NCI-H2196 (cell line): Measurements from ENCODE around the gene PCBP3.
"Not testable (repeated sequence)": the region's sequence is repeated elsewhere in the genome, so short reads cannot be mapped to it uniquely, and the experiment has no call there.

Source experiments
- DNase-seq: peaks from one replicate; lab custom pipeline; 2025; ENCODE audit not compliant: unreplicated experiment; lab: John Stamatoyannopoulos, UW

Gene PCBP3

DNA sequence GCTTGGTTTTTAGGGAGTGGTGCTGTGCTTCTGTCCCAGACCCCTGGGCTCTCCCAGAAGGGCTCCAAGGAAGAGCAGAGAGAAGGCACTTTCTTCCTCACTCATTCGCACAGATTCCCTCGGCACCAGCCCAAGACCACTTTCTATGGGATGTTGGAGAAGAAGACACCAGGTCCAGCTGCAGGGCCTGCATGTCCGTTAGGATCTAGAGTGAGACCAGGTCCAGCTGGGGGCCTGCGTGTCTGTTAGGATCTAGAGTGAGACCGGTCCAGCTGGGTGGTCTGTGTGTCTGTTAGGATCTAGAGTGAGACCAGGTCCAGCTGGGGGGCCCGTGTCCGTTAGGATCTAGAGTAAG, 30.9 kb upstream of the PCBP3 start:
- not testable (repeated sequence) for DNase-seq

DNA sequence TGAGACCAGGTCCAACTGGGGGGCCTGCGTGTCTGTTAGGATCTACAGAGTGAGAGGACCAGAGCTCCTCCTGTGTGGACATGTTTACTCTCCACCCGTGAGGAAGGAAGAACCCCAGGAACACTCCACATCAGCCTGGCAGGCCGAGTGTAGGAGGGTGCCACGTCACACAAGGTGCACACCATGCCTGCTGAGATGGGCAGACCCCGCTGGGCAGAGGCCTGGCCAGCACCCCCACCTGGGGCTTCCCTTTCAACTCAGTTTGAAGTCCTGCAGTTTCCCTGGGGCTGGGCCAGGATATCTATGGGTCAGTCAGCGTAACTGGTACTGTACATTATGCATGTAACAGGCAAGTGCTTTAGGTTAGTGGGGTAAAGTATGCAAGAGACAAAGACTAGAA, 30.1 kb upstream of the PCBP3 start:
- DNase-seq = no peak

DNA sequence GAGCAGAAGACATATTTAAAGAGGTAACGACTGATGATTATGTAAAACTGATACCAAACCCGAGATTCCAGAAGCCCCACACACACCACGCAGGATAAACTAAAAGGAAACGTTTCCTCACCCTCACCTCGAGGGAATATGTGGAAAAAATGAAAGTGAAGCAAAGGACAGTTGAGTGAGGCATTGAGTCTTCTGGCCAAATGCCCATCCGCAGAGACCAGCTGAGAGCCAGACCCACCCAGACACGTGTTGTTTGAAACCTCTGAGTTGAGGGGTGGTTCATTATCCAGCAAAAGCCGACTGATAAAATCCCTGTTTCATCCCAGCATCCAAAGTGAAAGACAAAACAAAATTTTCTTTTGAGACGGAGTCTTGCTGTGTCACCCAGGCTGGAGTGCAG, 29.6 kb upstream of the PCBP3 start:
- no peak for DNase-seq

DNA sequence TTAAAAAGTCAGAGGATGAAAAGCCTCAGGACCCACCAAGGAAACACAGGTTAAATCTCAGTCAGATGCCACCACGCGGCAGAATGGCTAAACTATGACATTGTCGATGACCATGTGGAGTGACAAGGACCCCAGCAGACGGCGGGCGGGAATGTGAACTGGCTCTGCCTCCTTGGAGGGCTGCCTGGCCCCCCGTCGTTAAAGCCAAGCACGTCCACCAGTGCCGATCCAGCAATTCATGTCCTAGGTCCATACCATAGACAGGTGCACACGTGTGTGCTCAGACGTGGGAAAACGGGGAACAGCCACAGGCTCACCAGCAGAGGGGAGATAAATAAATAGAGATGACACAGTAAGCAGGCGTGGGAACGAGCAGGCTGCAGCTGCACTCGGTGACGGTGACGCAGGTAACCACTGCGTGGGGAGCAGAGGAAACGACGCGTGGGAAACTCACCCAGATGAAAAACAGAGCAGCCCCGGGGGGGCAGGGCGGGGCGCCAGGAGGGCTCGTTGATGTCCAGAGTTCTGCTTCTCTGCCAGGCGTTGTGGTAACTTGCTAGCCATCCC, 28.3 kb upstream of the PCBP3 start:
- no peak for DNase-seq

DNA sequence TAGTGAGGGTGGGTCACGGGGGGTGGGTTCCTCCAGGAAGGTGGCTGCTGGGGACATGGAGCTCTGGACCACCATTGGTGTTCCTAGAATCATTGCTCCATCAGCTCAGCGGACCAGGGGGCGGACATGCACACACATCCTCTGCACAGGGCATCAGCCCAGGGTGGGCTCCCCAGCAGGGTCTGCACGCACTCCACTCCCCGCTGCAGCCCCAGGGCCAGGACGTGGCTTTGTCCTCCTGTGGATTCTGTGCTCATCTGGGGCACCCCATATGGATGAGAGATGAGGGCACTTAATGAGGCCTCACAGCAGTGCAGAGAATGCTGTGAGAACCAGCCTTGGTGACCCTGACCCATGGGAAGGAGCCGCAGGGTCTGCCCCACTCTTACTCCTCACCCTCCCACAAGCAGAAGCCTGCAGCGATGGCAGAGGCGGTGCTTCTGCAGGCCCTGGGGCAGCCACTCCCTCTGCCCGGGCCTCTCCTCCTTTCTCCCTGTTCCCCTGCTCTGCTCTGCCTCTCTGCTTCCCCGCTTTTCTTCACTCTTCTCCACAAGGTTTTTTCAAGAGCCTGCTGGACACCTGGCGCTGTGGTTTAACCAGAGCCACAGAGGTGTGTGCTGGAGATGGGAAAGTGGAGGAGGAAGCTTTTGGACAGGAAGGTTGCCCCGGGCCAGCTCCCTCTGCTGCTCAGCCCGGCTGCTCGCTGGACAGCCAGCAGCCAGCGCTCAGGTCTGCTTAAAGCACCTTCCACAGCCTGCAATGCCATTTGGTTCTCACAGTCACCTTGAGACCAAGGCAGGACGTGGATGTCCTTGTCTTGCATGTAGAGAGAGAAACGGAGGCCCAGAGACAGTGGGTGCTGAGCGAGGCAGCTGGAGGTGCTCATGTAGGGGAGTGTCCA, 26.3 kb upstream of the PCBP3 start:
- no peak for DNase-seq

DNA sequence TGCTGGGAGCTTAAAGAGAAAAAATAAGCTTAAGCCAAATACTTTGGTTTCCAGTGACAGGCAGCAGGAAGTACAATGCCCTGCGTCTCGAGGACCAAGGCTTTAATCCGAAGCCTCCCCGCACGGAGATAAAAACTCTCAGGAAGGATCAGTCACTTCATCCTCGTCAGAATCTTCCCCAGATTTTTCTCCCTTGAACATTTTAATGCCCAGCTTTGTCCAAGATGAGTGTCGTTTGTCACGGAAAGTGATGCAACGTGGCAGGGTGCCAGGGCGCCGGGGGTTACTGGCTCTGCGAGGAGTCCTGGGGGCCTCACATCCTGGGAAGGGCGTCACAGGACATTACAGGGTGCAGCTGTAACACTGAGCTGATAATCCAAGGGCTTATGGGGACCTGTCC, 25.2 kb upstream of the PCBP3 start:
- no peak for DNase-seq

DNA sequence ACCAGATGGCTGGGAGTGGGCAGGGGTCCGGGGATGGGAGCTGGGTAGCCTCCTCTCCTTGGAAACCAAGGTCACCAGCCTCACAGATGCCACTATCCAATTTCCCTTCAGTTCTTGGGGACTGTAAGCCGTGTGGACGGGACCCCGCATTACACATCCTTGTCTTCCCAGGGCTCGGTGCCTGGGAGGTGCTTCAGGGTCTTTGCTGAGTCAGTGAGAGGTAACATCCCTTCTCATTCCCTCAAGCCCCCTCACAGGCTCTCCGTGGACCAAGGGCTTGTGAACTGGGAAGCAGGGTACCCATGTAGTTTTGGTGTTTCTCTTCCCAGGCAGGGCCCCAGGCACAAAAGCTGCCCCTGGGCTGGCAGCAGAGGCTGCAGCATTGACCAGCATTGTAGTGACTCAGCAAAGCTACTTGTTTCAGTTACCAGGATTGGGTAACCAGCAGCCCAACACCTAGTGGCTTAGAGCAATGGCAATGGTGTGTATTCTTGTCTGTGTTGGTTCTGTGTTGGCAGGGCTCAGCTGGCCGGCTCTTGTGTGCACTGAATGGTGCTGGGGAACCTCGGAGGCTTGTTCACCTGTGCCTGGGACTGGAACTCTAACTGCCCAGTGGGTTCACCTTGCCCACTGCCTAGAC, 24.6 kb upstream of the PCBP3 start:
- DNase-seq = no peak

DNA sequence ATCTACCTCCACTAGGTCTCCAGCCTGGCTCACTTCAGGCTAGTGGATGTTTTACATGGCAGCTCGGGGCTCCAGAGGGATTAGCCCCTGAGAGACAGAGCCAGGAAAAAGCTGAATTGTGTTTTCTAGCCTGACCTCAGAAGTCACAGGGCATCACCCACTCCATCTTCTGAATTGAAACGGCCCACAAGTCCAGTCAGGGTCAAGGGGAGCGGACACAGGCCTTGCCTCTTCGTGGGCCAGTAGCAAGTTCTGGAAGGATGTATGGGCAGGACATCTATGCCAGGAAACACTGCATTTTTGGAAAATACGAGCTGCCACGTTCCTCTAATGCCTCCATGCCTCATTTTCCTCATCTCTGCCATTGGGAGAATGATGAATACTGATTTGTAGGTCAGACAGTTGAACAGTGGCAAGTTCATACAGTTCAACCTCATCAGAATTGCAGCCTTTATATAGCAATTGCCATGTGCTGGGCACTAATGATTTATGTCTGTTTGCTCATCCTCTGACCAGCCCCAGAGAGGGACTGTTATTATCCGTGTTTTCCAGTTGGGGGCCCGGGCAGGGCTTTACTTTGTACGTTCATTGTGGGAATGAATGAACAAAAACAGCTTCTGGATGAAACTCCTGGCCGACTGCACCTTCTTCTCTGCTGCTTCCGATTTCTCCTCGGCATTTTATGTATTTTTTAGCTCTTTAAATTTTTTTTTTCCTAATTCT, 23.2 kb upstream of the PCBP3 start:
- DNase-seq = no peak

DNA sequence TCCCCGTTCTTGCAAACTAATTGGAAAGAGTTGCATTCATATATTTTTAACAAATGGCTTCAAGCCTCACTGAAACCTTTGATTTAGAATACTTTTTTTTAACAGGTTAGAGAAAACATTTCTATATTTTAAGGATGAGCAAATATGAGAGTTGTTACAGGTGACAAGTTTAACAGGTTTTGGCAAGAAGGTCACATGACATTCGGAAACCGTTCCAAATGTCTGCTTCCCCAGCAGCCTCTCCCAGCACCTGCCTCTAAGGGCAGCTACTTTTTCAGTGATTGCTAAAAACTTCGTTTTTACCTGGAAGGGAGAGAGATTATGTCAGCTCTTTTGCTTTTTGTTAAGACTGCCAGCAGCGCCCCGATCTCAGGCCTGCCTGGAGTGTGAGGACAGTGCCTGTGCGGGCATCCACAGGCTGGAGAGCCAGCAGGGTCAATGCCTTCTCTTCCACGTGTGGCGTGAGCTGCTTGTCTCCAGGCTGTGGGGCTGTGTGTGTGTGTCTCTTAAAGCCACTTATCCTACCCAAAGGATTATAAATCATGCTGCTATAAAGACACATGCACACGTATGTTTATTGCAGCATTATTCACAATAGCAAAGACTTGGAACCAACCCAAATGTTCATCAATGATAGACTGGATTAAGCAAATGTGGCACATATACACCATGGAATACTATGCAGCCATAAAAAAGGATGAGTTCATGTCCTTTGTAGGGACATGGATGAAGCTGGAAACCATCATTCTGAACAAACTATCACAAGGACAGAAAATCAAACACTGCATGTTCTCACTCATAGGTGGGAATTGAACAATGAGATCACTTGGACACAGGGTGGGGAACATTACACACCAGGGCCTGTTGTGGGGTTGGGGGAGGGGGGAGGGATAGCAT, 21.8 kb upstream of the PCBP3 start:
- DNase-seq = not testable (repeated sequence)

DNA sequence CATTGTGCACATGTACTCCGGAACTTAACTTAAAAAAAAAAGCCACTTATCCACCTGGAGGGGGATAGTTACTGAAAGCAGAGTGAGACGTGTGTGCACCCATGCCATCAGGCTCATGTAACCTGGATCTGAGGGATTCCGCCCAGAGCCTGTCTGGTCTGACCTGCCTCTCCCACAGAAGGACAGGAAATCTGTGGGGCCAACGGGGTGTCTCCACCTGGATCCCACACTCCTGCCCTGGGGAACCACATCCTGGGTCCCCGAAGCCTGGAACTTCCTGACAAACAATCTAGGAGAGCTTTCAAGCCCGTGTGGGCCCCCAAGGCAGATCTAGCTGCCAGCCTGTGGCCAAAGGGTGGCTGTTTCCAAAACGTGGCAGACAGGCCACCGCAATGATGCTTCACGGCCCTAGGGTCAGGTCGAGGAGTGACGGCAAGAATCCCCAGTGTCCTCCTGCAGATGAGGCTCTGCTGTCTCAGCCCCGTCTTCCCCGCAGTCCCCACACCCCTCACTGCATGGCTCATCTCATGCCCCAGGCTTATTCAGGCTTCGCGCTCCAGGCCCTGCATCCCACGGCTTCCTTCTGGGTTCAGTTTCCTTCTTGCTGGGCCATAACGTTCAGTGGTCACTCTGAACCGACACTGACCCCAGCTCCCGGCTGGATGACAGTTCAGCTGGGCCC, 21.0 kb upstream of the PCBP3 start:
- no peak for DNase-seq

DNA sequence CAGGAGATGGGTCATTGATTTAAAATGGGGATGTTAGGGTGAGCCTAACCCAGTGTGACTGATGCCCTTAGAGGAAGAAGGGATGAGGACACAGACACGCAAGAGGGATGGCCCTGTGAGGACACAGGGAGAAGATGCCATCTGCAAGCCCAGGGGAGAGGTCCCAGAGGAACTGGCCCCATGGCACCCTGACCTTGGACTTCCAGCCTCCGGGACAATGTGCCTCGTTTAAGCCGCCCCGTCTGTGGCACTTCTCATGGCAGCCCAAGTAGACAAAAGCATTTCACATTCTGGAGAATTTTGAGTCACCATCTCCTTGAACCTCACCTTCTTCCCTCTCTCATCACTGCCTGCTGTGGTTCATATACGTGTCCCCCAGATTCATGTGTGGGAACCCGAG, 20.1 kb upstream of the PCBP3 start:
- DNase-seq = no peak

DNA sequence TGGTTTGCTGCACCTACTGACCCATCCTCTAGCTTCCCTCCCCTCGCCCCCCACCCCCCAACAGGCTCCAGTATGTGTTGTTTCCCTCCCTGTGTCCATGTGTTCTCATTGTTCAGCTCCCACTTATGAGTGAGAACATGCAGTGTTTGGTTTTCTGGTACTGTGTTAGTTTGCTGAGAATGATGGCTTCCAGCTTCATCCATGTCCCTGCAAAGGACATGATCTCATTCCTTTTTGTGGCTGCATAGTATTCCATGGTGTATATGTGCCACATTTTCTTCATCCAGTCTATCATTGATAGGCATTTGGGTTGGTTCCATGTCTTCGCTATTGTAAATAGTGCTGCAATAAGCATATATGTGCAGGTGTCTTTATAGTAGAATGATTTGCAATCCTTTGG, 17.4 kb upstream of the PCBP3 start:
- DNase-seq = not testable (repeated sequence)

DNA sequence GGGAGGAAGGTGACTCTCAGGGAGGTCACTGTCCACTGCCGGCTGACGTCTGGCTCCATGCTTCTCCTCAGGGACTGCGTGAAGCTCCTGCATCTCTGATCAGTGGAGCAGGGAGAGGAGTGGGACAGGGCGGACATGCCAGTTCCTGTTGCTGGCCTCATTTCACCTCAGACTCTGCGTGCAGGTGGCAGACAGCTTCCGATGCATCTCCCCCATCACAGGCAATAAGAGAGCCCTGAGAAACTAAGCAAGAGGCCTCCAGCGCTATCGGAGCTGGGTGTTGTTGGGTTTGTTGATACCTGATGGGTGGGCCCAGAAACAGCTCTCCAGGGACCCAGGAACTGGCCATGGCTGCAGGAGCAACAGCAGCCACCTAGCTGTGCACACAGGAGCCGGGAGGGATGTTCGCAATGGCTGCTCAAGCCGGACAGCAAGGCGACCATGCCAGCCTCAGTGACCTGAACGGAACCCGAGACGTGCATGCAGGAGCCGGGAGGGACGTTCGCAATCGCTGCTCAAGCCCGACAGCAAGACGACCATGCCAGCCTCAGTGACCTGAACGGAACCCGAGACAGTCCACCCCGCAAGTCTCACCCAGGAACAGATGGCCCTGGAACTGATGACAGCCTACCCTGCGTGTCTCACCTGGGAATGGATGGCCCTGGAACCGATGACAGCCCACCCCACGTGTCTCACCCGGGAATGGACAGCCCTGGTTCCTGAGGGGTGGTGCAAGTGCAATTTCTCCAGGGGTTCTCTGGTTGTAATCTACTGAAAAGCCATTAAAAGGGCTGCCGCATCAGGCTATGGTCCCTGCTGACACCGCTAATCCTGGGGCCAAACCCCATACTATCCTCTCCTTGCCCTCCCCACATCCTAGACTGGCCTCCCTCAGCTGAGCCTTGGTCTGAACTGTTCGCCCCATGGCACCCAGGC, 14.2 kb upstream of the PCBP3 start:
- no peak for DNase-seq

DNA sequence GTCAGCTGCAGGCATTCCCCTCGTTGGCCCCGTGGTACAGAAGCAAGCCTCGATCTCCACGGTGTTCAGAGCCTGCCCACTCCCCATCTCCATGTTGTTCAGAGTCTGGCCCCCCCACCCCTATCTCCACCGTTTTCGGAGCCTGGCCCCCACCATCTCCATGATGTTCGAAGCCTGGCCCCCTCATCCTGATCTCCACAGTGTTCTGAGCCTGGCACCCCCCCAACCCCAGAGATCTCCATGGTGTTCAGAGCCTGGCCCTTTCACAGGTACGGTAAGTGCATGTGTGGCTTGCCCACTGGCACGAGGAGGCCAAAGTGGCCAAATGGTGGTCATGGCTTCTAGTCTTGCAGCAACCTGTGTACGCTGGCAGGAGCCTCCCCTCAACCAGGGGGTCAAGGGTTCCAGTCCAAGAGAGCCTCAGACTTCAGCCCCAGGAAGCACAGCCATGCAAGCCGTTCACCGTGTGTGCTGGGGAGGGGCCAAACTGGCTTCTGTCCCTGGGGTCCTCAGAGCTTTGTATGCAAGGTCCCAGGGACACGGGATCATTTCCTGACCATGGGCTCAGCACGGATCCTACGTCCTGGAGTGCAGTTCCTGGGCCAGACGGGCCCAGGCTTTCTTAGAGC, 13.3 kb upstream of the PCBP3 start:
- no peak for DNase-seq

DNA sequence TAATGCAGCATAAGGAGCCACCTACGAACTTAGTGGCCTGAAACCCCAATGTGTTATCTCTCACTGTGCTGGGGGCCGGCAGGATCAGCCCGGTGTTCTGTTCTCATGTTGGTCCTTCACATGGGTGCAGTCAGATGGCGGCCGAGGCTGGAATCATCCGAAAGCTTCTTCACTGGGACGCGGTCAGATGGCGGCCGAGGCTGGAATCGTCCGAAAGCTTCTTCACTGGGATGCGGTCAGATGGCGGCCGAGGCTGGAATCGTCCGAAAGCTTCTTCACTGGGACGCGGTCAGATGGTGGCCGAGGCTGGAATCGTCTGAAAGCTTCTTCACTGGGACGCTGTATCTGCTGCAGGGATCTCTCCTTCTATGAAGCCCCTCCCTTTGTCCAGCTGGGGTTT, 12.6 kb upstream of the PCBP3 start:
- DNase-seq = no peak

DNA sequence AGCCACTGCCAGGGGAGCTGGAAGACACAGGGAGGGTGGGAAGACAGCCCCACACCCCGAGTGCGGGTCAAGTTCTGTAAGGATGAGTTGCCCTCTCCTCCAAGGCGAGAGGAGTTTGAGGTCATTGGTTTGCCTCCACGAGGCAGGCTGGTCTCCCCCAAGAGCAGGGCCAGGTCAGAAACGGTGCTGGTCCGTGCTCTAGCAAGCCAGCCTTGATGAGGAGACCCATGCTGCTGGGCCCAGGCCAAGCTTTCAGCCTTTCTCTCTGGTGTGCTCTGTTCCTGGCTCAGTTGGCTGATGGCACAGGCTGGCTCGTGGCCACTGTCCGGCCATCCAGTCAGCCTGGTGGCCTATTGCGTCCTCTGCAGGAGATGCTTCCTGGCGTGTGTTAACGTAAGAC, 12.0 kb upstream of the PCBP3 start:
- DNase-seq = no peak

DNA sequence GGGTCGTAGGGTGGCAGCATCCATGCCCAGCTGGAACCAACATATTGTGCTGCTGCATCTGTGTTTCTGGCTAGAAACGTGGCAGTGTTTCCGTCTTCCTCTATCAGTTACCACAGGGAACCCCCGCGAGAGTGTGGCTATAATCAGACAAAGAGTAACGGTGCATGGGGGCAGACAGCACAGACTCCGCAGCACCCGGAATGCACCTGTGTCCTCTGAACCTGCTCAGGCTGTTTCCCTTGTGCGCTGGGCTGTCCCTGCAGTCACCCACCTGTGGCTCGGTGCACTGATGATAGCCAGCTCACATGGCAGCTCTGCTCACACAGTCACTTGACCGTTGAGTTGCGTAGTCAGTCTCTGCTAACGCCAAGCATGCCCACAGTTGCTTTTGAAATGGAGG, 11.4 kb upstream of the PCBP3 start:
- no peak for DNase-seq

DNA sequence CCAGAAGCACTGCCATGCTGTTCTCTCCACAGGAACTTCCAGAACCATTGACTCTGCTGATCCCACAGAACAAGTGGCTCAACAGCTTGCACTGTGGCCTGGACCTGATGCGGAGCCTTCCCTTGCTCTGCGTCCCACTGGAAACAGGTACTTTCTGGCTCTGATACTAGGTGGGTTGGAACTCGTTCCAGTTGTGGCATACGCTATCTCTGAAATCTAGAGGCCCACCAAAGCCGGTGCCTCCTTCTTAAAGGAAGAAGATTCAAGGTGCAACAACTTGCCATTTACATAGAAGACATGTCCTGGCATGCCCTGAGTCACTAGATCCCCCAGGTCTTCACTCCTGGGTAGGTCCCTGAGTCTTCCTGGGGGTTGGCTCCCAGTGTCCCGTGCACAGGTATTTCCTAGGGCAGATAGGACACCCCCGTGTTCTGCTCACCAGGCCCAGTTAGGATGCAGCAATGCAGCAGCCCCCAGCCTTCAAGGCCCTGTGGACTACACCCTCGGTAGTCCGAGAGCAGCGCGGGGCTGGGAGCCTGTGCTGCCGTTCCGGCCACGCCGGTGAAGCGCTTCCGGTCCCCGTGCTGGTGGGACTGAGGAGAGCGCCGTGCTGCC, 10.8 kb upstream of the PCBP3 start:
- no peak for DNase-seq
